HG02763 (cell line): ENCODE results near the gene MTCP1.

Experiments used
- ATAC-seq: cut with Tn5 transposase; IDR thresholded peaks from one replicate; pipeline ENCODE4 v1.9.1; 2021; ENCODE audit warnings: mild to moderate bottlenecking, moderate library complexity; ENCODE audit not compliant: unreplicated experiment

The MTCP1 gene

GRCh38 chrX:155070975-155071693, at the start of gene MTCP1, which contains the start of the genes BRCC3 and CMC4:
MTCP1 (minus strand) TSS chrX:155071136; CDS start chrX:155066010, 5,126 bp downstream.
BRCC3 (plus strand) TSS chrX:155071508; CDS start chrX:155071528, 20 bp downstream.
CMC4 (minus strand) TSS chrX:155071136; CDS start chrX:155064023, 7,113 bp downstream.
- peak; percentile 87 for ATAC-seq

- ATAC-seq: no peak
Measured at GRCh38 chrX:155115174-155115819, 44.4 kb upstream of the MTCP1 start.

GRCh38 chrX:155113097-155113496, 42.2 kb upstream of the MTCP1 start:
- no peak for ATAC-seq

- no peak for ATAC-seq
Measured at GRCh38 chrX:155112171-155112570, 41.2 kb upstream of the MTCP1 start.

- no peak for ATAC-seq
Measured at GRCh38 chrX:155108427-155108826, 37.5 kb upstream of the MTCP1 start.

- ATAC-seq: no peak
Measured at GRCh38 chrX:155105919-155106318, 35.0 kb upstream of the MTCP1 start.

- ATAC-seq: peak; percentile 44
Measured at GRCh38 chrX:155094468-155095061, 23.6 kb upstream of the MTCP1 start.

GRCh38 chrX:155086961-155087735, 16.2 kb upstream of the MTCP1 start:
- no peak for ATAC-seq

- no peak for ATAC-seq
Measured at GRCh38 chrX:155086202-155086840, 15.4 kb upstream of the MTCP1 start.

GRCh38 chrX:155071694-155072280, 851 bp upstream of the MTCP1 start:
- peak; percentile 8 for ATAC-seq

- ATAC-seq: peak; percentile 14
Measured at GRCh38 chrX:155070663-155070974, 317 bp downstream of the MTCP1 start.

- no peak for ATAC-seq
Measured at GRCh38 chrX:155070038-155070437, 898 bp downstream of the MTCP1 start.

- no peak for ATAC-seq
Measured at GRCh38 chrX:155069414-155069813, 1.5 kb downstream of the MTCP1 start.

GRCh38 chrX:155068165-155068564, 2.8 kb downstream of the MTCP1 start:
- no peak for ATAC-seq

GRCh38 chrX:155065035-155065734, 5.8 kb downstream of the MTCP1 start:
- ATAC-seq: no peak

GRCh38 chrX:155061760-155062159, 9.2 kb downstream of the MTCP1 start:
- ATAC-seq: no peak

- ATAC-seq: peak; percentile 71
Measured at GRCh38 chrX:155056877-155057792, 13.8 kb downstream of the MTCP1 start.

- ATAC-seq: no peak
Measured at GRCh38 chrX:155056471-155056870, 14.5 kb downstream of the MTCP1 start.

- no peak for ATAC-seq
Measured at GRCh38 chrX:155055494-155055893, 15.4 kb downstream of the MTCP1 start.
